Left lung (tissue), 10 donors: ENCODE results near the gene DLG5. TPM values are rescaled to one million over a fixed set of nuclear protein-coding genes. Genes with fewer than 3 reads are reported as not detected.

ENCODE experiments used
- ATAC-seq: fragments of 200-7000 bp; cut with Tn5 transposase; one replicate; pipeline ENCODE4 v1.9.1; 2020; ENCODE audit warnings: moderate library complexity
- DNase-seq, 4 donors: peaks; one replicate each; pipeline ENCODE4 v3.0.0-alpha.2; 2013 to 2020
- H3K27ac ChIP-seq, 2 donors: fragments of 200-600 bp; sonication (generic) in 1 of 2; one replicate each; pipeline versions ENCODE4 v1.5.0 to v1.8.0; 2020 to 2021
- H3K27me3 ChIP-seq, 2 donors: fragments of 200-600 bp; sonication (generic) in 1 of 2; one replicate each; pipeline versions ENCODE4 v1.5.0 to v1.8.0; 2020 to 2021
- H3K36me3 ChIP-seq, 2 donors: fragments of 200-600 bp; sonication (generic) in 1 of 2; one replicate each; pipeline versions ENCODE4 v1.5.0 to v1.8.0; 2020 to 2021
- H3K4me1 ChIP-seq, 2 donors: fragments of 200-600 bp; one replicate each; pipeline ENCODE4 v1.8.0; 2021
- H3K4me3 ChIP-seq, 2 donors: fragments of 200-600 bp; sonication (generic) in 1 of 2; one replicate each; pipeline versions ENCODE4 v1.5.0 to v1.8.0; 2020 to 2021; ENCODE audit warnings: mild to moderate bottlenecking in 1 of 2
- H3K9me3 ChIP-seq, 2 donors: fragments of 200-600 bp; sonication (generic) in 1 of 2; one replicate each; pipeline versions ENCODE4 v1.5.0 to v1.8.0; 2020 to 2021
- CTCF ChIP-seq, 2 donors: fragments of 200-600 bp; sonication (generic) in 1 of 2; IDR thresholded peaks; one replicate each; pipeline versions ENCODE4 v1.5.0 to v1.8.0; 2021; ENCODE audit warnings: antibody characterized with exemption in 2 of 2
- intact Hi-C, 2 donors: fragments of 100-400 bp; cut with DNase I; formaldehyde crosslinking; loops; one replicate each; pipeline versions ENCODE4 v1.11.2 to v1.14.2; 2022
- polyA plus RNA-seq, 6 donors: library from polyadenylated mRNA; unstranded; fragments of 120-200 nt; gene quantifications; one replicate each; pipeline ENCODE4 v1.2.1, GENCODE V29; 2013; ENCODE audit not compliant: insufficient read length in 6 of 6
- total RNA-seq, 2 donors: library from RNA; stranded (reverse); fragmentation: NEBNext Ultra II Directional; extraction: Animal tissue kit (Norgen Biotek cat#: 25700); gene quantifications; one replicate each; pipeline ENCODE4 v1.2.1, GENCODE V29; 2021
- donor health status: DM: no; HTN: yes; CAD: no.
- donor health status: DM: no; HTN: no; CAD: no.

Gene DLG5
- total and polyA plus RNA-seq, 8 donors = 17.0 to 53.4 (median 49.0) TPM

- no peak for DNase-seq
- Histone ChIP-seq H3K27me3 (no peaks in the 10 kb centered on the region), H3K9me3 (no peaks in the 10 kb centered on the region), H3K36me3 (peaks cover 0 to 64% of the 10 kb centered on the region in 2 donors), H3K4me3 (no peak overlapping the region), H3K27ac (no peak overlapping the region), H3K4me1 (no peaks in the 10 kb centered on the region)
- ATAC-seq = no peak
- no peak for TF ChIP-seq CTCF (IDR thresholded peaks at IDR 0.05)
- intact Hi-C loops = no loop called here
Measured at GRCh38 chr10:77804371-77804770, 122.2 kb downstream of the DLG5 start.

- H3K36me3 ChIP-seq = peaks cover 0 to 57% of the 10 kb centered on the region in 2 donors
- ATAC-seq (no peak), DNase-seq (no peak)
- TF ChIP-seq CTCF (IDR thresholded peaks at IDR 0.05) = no peak
- intact Hi-C loops = no loop called here
- H3K4me1 ChIP-seq = no peaks in the 10 kb centered on the region
- no peaks in the 10 kb centered on the region for H3K9me3 ChIP-seq
- no peak overlapping the region for H3K27ac ChIP-seq
- no peak overlapping the region for H3K4me3 ChIP-seq
- no peaks in the 10 kb centered on the region for H3K27me3 ChIP-seq
Measured at GRCh38 chr10:77801474-77802161, 124.9 kb downstream of the DLG5 start.

- Histone ChIP-seq H3K27me3 (no peaks in the 10 kb centered on the region), H3K4me3 (no peak overlapping the region), H3K9me3 (no peaks in the 10 kb centered on the region), H3K36me3 (peaks cover 0 to 57% of the 10 kb centered on the region in 2 donors), H3K4me1 (no peaks in the 10 kb centered on the region), H3K27ac (no peak overlapping the region)
- intact Hi-C loops = no loop called here
- TF ChIP-seq CTCF (IDR thresholded peaks at IDR 0.05) = no peak
- ATAC-seq (no peak), DNase-seq (no peak)
Measured at GRCh38 chr10:77800738-77801266, 125.8 kb downstream of the DLG5 start.

- H3K36me3 ChIP-seq = peaks cover 0 to 57% of the 10 kb centered on the region in 2 donors
- DNase-seq (no peak), ATAC-seq (no peak)
- no peak overlapping the region for H3K4me3 ChIP-seq
- H3K27me3 ChIP-seq = no peaks in the 10 kb centered on the region
- TF ChIP-seq CTCF (IDR thresholded peaks at IDR 0.05) = no peak
- intact Hi-C loops = no loop called here
- no peaks in the 10 kb centered on the region for H3K9me3 ChIP-seq
- no peak overlapping the region for H3K27ac ChIP-seq
- no peaks in the 10 kb centered on the region for H3K4me1 ChIP-seq
Measured at GRCh38 chr10:77800320-77800719, 126.2 kb downstream of the DLG5 start.

GRCh38 chr10:77799352-77799751 lies 127.2 kb downstream of the DLG5 start:
- Histone ChIP-seq H3K27me3 (no peaks in the 10 kb centered on the region), H3K9me3 (no peaks in the 10 kb centered on the region), H3K27ac (no peak overlapping the region), H3K4me1 (no peaks in the 10 kb centered on the region), H3K36me3 (peaks cover 0 to 56% of the 10 kb centered on the region in 2 donors), H3K4me3 (no peak overlapping the region)
- TF ChIP-seq CTCF (IDR thresholded peaks at IDR 0.05) = no peak
- no peak for ATAC-seq
- no peak for DNase-seq
- intact Hi-C loops = no loop called here
